Measurements from ENCODE around the gene KLHL29. TPM values are rescaled to one million over a fixed set of nuclear protein-coding genes. Genes with fewer than 3 reads are reported as not detected.
A peak's percentile ranks its signal among the peaks of the same experiment; 100 is the strongest.

Gene KLHL29
- total RNA-seq, 1 experiment from 2014 or later = 5.2 TPM

DNA sequence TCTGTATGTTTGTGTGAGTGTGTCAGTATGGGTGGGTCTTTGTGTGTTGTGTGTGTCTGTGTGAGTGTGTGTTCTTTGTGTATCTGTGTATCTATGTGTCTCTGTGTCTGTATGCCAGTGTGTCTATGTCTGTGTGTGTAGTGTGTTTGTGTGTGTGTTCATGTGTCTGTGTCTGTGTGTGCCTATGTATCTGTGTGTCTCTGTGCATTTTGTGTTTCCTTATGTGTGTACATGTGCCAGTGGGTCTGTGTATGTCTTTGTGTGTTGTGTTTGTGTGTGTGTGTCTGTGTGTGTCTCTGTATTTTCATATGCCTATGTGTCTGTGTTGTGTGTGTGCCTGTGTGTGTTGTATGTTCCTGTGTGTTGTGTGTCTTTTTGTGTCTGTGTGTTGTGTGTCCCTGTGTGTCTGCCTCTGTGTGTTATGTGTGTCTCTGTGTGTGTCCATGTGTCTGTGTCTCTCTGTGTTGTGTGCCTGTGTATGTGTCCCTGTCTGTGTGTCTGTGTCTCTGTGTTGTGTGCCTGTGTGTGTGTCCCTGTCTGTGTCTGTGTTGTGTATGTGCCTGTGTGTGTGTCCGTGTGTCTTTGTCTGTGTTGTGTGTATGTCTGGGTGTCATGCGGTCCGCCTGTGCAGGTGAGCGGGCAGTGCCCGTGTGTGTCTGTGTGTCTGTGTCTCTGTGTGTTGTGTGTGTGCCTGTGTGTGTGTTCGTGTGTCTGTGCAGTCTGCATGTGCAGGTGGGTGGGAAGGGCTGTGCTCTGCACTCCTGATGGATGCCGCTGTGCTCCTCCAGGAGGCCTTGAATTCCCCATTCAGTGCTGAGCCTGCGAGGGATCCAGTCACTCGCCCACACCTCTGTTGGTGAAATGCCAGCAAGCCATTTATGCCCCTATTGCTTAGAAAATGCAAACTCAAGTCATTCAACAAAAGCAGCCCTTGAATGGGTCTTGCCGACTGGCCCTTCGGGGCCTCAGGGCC is 37.4 kb downstream of the KLHL29 start:
- no peak for DNase-seq (ENCODE audit: low read depth)

DNA sequence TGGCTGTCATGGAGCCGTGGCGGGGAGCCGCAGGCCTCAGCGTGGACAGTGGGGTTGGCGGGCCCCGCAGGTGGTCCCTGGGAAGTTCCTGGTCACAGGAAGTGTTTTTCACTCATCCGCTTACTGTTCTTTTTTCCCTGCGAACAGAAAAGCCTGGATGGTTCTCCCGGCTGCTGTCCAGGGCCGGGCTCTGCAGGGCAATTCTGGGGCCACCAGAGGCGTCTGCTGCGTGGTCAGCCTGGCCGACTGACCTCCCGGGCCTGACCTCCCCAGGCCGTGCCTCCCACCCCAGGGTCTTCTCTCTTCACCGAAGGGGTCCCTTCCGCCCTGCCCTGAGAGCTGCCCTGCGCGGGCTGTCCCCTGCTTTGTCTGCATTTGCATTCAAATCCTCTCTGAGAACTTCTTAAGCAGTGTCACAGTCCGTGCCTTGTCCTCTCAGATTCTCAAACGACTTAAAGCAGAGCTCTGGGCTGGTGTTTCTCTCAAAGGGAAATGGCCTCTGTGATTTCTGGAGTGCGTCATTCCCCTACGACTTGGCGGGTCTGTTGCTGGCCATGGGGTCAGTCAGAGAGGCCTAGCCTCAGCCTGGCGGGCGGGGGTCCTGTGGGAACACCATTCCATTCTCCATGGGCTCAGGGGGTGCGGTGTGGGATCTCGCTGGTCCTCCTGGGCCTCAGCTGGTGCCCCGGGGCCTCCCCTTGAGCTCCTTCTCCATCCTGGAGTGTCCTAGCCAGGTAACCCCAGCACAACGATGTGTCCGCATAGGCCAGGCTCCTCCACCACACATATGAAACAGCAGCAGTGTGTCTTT is 38.3 kb downstream of the KLHL29 start:
- DNase-seq (ENCODE audit: low read depth) = no peak

DNA sequence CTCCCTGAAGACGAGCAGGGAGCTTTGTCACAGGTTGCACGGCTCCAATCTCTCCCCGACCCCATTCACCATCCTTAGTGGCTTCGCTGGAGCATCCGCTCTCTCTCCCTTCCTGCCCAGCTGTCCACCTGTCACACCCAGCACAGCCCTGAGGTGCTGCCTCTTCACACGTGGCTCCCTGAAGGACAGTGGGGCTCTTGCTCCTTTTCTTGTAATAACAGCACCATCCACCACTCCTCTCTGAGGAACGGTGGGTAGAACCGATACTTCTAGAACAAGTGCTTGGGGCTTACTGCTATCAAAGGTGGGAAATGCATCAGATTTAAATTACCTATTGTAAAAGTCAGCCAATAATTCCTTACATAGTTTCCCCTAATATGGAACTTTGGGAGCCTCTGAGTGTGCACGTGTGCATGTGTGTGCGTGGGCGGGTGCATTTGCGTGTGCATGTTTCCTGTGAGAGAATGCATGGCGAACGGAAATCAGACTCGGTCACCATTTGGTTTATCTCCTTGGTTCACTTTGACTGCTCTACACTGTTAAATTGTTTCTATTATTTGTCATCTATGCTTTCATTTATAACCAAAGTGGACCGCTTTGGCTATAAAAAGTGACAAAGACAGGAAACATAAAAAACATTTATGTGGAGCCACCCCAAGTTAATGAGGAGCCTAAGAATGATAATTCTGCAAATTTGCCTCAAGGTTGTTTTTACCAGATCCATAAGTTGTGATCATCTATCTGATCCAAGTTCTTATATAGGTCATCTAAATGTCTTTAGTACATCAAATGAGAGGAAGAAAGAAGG is 39.1 kb downstream of the KLHL29 start:
- DNase-seq (ENCODE audit: low read depth) = no peak

DNA sequence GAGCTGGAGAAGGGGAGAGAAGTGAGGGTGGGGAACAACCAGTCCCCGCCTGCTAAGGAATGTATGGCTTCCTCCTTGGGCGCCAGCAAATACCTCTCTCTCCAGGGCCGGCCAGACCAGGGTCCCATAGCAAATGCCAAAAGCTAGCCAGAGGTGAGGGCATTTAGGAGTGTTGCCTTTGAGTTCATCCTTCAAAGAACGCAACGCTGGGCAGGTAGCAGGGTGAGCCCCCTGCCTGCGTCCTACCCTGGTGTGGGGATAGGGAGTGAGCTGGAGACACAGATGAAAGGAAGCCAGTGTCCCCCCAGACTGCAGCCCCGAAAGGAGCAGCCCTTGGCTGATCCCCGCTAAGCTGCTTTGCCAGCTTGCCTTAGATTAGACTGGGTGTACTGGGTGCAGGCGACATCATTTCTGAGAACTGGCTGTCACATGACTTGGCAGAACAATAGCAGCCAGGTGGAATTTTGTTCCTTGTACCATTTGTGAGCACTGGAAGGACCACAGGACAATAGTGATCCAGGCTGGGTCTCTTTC is 40.4 kb downstream of the KLHL29 start:
- DNase-seq (ENCODE audit: low read depth) = no peak

DNA sequence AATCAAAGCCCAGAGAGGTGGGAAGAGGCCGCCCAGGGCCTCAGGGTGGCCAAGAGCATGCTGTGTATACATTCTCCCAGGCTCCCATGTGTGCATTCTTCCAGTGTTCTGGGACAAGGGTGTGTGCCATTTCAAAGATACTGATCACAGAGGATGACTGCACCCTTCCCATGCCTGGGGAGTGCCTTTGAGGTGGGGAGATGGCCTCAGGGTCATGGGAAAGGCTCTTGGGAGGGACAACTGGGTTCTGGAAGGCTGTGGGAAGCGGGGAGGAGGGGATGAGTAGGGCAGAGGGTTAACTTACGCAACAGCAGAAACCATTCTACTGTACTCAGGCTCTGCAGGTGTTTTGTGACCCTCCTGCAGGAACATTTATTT is 40.9 kb downstream of the KLHL29 start:
- DNase-seq (ENCODE audit: low read depth) = no peak

GRCh38 chr2:23426263-23426905 is 41.4 kb downstream of the KLHL29 start:
- DNase-seq (ENCODE audit: low read depth) = peak; percentile 72

DNA sequence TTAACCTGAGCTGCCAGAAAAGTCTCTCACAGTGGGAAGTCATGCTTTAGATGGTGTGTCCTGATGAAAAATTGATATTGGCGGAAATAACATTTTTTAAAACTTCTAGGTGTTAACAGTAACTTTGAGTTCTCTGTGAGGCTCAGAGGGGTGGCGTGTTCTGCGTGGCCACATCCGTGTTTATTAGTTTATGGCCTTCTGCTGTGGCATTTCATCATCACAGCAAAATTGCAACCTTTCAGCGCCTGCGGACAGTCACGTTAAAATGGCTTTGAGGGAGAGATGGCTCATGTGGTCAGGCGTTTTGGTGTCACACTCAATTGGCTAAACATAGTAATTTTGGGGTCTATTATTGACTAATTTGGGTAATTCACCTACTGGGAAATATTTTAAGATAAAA is 42.4 kb downstream of the KLHL29 start:
- DNase-seq (ENCODE audit: low read depth) = no peak

DNA sequence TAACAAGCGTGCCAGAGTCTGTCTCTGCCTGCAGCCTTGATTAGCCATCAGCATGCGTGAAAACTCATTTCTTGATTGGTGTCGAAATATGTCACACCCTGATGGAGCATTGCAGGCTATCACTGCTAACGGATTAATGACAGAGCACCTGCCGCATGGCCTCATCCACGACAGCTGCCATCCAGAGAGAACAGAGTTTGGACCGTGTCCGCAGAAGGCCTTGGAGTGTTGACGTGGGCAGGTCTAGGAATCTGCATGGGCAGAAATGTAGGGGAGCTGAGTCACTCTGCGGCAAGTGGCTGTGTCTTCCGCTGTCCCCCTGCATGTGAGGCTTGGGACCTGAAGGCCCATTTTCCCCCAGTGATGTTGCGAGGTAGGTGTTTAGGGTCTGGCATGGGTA is 43.0 kb downstream of the KLHL29 start:
- DNase-seq (ENCODE audit: low read depth) = no peak

- no peak for DNase-seq (ENCODE audit: low read depth)
Measured at GRCh38 chr2:23429036-23429435, 44.1 kb downstream of the KLHL29 start.

GRCh38 chr2:23430263-23430662 is 45.3 kb downstream of the KLHL29 start:
- DNase-seq (ENCODE audit: low read depth) = peak; percentile 84

GRCh38 chr2:23432531-23432930 is 47.6 kb downstream of the KLHL29 start:
- DNase-seq (ENCODE audit: low read depth) = no peak

DNA sequence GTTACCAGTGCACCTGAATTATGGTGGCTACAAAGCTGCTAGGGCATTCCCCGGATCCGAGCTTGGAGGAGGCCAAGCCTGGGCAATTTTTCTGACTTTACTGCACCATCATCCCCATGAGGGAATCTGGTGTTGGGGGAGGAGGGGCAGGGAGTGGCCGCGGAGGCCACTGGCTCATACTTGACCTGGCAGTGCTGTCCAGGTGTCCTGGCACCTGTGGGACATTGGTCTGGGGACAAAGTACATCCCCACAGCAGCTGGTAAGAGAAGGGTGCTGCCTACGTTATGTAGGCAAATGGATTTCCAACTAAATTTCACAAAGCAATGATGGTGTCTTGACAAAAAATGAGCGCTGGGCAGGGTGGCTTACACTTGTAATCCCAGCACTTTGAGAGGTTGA is 48.3 kb downstream of the KLHL29 start:
- DNase-seq (ENCODE audit: low read depth) = no peak

DNA sequence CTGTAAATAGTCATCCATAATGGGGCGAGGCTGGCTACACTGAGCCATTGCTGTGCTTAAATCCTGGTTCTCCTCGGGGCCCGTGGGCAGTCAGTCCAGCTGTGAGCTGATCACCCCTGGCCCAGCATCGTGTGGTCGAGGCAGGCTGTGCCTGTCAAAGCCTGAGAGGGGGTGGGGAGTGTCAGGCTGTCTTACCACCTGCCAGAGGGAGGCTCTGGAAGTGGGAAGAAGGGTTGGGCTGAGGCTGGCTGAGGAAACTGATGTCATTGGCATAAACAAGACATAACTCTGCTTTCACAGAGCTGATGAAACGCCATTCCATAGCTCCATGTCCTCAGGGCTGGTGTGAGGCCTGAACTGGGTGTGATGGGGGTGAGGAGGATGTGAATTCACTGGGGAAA is 49.7 kb downstream of the KLHL29 start:
- DNase-seq (ENCODE audit: low read depth) = no peak

DNA sequence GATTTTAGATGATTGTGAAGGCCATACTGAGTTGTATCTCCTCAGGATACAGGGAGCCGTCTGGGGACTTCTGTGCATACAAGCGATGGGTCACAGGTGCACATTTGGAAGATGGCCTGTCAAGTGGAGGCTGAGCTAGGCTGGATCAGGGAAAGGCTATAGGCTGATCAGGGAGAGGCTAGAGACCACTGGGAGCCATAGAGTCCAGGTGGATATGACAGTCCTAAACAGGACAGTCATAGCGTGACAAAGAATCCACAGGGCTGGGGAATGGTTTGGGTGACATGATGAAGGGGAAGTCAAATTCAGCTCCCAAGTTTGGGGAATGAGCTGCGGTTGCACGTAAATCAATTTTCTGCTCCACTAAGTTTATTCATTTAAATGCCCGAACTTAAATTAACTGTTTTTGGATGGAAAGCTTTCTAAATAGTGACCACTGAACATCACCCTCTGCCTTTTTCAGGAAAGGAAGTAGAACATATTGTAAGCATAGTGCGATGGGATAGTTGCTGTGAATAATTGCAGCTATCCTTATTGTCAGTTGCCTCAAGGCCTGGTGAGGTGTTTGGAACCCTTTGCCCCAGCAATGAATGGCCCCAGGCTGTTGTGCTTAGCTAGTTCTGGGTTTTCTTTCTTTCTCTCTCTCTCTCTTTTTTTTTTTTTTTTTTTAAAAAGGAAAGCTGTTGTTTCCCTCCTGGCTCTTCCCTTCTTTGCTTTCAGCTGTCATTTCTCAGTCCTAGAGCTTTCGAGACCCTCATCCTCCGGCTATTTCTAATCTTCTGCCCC is 50.5 kb downstream of the KLHL29 start:
- no peak for DNase-seq (ENCODE audit: low read depth)

GRCh38 chr2:23436346-23437098 is 51.5 kb downstream of the KLHL29 start:
- no peak for DNase-seq (ENCODE audit: low read depth)

GRCh38 chr2:23441414-23441813 is 56.4 kb downstream of the KLHL29 start:
- no peak for DNase-seq (ENCODE audit: low read depth)

DNA sequence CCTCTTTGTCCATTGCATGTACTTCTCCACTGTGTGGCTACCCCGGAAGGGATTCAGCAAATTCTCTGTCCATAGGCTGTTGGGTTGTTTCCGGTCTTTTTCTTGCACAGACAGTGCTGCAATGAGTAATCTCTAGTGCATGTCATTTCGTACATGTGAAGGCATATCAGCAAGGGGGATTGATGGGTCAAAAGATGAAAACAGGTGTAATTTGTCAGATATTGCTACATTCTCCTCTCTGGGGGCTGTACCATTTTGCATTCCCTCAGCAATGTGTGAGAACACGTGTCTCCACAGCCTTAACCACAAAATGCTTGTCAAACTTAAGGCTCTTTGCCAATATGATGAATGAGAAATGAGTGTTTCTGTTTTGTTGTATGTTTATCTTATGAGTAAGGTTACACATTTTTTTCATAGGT is 60.5 kb downstream of the KLHL29 start:
- peak; percentile 95 for DNase-seq (ENCODE audit: low read depth)

GRCh38 chr2:23446916-23447315 is 61.9 kb downstream of the KLHL29 start:
- DNase-seq (ENCODE audit: low read depth) = no peak

DNA sequence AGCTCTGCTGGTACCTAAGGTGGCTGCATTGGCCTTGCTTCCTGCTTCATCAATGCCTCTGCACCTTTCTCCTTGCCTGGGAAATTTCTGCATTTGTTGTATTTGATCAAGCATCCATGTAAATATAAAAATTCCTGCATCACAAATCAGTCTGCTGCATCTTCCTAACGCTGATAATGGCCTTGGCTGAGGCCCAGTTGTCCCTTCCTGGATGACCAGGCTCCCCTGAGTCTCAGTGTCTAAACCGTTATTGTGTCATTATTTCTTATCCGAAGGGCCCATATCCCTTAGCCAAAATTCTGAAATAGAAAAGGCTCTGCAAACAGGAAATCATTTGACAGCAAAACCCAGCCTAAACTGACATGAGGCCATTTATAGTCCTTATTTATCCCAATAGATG is 62.4 kb downstream of the KLHL29 start:
- DNase-seq (ENCODE audit: low read depth) = no peak

Measured in LHCN-M2 (cell line).